ENCODE measurements around the gene RMI2.

Gene RMI2

DNA sequence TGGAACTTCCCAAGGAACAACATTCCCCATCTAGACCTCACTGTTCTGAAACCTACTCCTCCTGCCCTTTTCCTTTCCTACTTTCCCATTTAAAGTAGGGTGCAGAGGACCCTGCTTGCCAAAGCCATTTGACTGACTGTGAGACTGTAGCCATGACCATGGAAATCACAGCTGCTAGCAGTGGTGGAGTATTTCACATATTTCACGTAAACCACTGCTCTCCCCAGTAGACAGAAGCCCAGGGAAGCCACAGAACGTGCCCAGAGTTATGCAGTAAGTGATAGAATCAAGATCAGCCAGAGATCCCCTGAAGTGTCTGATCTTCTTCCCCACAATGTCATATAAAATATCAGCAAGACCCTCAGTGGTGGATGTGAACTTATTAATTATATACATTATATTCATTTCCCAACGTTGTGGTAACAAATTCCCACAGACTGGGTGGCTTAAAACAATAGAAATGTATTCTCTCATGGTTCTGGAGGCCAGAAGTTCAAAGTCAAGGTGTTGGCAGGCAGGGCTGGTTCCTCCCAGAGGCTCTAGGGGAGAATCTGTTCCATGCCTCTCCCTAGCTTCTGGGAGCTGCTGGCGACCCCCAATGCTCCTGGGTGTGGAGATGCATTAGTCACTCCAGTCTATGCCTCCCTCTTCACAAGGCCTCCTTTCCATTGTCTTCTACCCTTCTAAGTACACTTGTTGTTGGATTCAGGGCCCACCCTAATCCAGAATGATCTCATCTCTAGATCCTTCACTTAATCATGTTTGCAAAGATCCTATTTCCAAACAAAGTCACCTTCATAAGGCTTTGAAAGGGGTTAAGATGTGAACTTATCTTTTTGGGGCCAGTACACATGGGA is 43.4 kb upstream of the RMI2 start:
- H3K36me3 ChIP-seq (ENCODE audit: control insufficient read depth, insufficient read depth, low read length) = no peaks in the 10 kb centered on the region
- no peak overlapping the region for H3K4me3 ChIP-seq (ENCODE audit: insufficient read depth, low read depth, low read length)
- H3K9me3 ChIP-seq (ENCODE audit: control insufficient read depth, low read length) = no peaks in the 10 kb centered on the region
- H3K4me1 ChIP-seq (ENCODE audit: control insufficient read depth, insufficient read depth, low read length) = peaks cover 7% of the 10 kb centered on the region
- no peaks in the 10 kb centered on the region for H3K27me3 ChIP-seq (ENCODE audit: control insufficient read depth, insufficient read depth, low read length, poor library complexity, severe bottlenecking)
- 83 to 91% methylated on average over 4 of the region's 4 CpGs for WGBS, 2 experiments
- H3K27ac ChIP-seq (ENCODE audit: insufficient read depth, low read depth, low read length, poor library complexity, severe bottlenecking) = no peak overlapping the region

DNA sequence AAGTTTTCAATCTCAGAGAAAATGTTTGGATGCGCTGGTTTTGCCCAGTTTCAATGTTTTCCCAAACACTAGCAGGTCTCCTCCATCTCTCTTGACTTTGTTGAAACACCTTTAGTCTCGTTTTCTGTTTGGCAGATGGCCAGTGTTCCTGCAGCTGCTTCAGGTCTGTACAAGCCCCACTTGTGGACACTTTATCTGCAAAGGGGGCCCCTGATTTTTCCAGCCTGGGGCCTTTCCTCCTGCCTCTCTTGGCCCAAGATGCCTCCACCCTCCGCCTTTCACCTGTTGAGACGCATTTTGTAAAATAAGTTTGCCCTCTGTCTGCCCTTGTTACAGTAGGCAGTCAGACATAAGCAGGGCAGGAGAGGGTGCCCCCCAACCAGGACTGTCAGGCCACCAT is 42.3 kb upstream of the RMI2 start:
- WGBS, 2 experiments = 91 to 93% methylated on average over 4 of the region's 4 CpGs
- Histone ChIP-seq H3K4me3 (ENCODE audit: insufficient read depth, low read depth, low read length) (no peak overlapping the region), H3K36me3 (ENCODE audit: control insufficient read depth, insufficient read depth, low read length) (no peaks in the 10 kb centered on the region)

DNA sequence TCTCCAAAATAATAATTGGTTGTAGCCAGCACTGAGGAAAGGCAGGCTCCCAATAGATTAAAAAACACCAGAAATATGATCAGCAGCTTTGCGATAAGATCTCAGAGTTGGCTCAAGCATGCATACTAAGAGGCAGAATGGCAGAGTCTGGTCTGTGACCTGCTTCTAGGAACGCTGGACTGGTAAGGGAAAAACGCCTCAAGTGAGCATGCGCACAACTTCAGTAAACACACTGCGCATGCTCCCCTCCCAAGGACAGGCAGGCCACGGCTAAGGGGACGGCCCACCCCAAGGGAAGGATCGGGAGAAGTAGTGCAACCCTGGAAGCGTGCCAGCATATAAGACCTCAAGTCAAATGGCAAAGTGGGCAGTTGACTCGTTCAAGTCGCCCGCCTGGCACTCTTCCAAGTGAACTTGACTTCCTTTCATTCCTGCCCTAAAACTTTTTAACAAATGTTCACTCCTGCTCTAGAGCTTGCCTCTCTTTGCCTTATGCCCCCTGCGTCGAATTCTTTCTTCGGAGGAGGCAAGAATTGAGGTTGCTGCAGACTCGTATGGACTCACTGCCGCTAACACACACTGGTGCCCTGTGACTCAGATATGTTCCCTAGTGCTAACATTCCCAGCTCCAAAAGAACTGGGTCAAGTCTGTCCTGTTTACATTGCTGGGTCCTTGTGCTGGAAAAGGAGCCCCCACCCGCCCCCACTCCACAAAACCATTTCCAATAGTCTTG is 41.7 kb upstream of the RMI2 start:
- Histone ChIP-seq H3K27me3 (ENCODE audit: control insufficient read depth, insufficient read depth, low read length, poor library complexity, severe bottlenecking) (no peaks in the 10 kb centered on the region), H3K36me3 (ENCODE audit: control insufficient read depth, insufficient read depth, low read length) (no peaks in the 10 kb centered on the region), H3K4me3 (ENCODE audit: insufficient read depth, low read depth, low read length) (no peak overlapping the region), H3K9me3 (ENCODE audit: control insufficient read depth, low read length) (no peaks in the 10 kb centered on the region), H3K27ac (ENCODE audit: insufficient read depth, low read depth, low read length, poor library complexity, severe bottlenecking) (no peak overlapping the region), H3K4me1 (ENCODE audit: control insufficient read depth, insufficient read depth, low read length) (no peaks in the 10 kb centered on the region)
- WGBS, 2 experiments = 92 to 93% methylated on average over 18 of the region's 18 CpGs

More for the DNA sequence above, 42.3 kb upstream of the RMI2 start:
- Histone ChIP-seq H3K27me3 (ENCODE audit: control insufficient read depth, insufficient read depth, low read length, poor library complexity, severe bottlenecking) (no peaks in the 10 kb centered on the region), H3K4me1 (ENCODE audit: control insufficient read depth, insufficient read depth, low read length) (no peaks in the 10 kb centered on the region), H3K27ac (ENCODE audit: insufficient read depth, low read depth, low read length, poor library complexity, severe bottlenecking) (no peak overlapping the region), H3K9me3 (ENCODE audit: control insufficient read depth, low read length) (no peaks in the 10 kb centered on the region)

- no peak overlapping the region for H3K4me3 ChIP-seq (ENCODE audit: insufficient read depth, low read depth, low read length)
- H3K36me3 ChIP-seq (ENCODE audit: control insufficient read depth, insufficient read depth, low read length) = no peaks in the 10 kb centered on the region
- no peaks in the 10 kb centered on the region for H3K4me1 ChIP-seq (ENCODE audit: control insufficient read depth, insufficient read depth, low read length)
- no peaks in the 10 kb centered on the region for H3K27me3 ChIP-seq (ENCODE audit: control insufficient read depth, insufficient read depth, low read length, poor library complexity, severe bottlenecking)
- 80 to 85% methylated on average over 8 of the region's 8 CpGs for WGBS, 2 experiments
- H3K27ac ChIP-seq (ENCODE audit: insufficient read depth, low read depth, low read length, poor library complexity, severe bottlenecking) = no peak overlapping the region
- no peaks in the 10 kb centered on the region for H3K9me3 ChIP-seq (ENCODE audit: control insufficient read depth, low read length)
Observed at GRCh38 chr16:11306381-11306780, 38.9 kb upstream of the RMI2 start.

DNA sequence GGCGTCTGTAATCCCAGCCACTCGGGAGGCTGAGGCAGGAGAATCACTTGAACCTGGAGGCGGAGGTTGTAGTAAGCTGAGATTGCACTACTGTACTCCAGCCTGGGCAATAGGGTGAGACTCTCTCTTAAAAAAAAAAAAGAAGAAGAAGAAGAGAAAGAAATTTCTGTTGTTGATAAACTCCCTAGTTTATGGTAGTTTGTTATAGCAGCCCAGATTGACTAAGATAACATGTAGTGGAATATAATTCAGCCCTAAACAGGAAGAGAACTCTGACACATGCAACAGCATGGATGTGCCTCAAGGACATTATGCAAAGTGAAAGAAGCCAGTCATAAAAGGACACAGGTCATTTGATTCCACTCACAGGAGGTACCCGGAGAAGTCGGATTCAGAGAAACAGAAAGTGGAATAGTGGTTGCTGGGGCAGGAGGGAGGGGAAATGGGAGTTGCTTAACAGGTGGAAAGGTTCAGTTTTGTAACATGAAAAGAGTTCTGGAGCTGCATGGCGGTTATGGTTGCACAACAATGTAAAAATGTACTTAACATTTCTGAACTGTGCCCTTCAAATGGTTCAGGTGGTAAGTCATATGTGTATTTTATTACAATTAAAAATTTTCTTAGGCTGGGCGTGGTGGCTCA is 38.1 kb upstream of the RMI2 start:
- Histone ChIP-seq H3K4me3 (ENCODE audit: insufficient read depth, low read depth, low read length) (no peak overlapping the region), H3K9me3 (ENCODE audit: control insufficient read depth, low read length) (no peaks in the 10 kb centered on the region), H3K4me1 (ENCODE audit: control insufficient read depth, insufficient read depth, low read length) (no peaks in the 10 kb centered on the region), H3K27ac (ENCODE audit: insufficient read depth, low read depth, low read length, poor library complexity, severe bottlenecking) (no peak overlapping the region), H3K36me3 (ENCODE audit: control insufficient read depth, insufficient read depth, low read length) (no peaks in the 10 kb centered on the region), H3K27me3 (ENCODE audit: control insufficient read depth, insufficient read depth, low read length, poor library complexity, severe bottlenecking) (no peaks in the 10 kb centered on the region)
- WGBS, 2 experiments = 93 to 94% methylated on average over 7 of the region's 7 CpGs

- Histone ChIP-seq H3K4me3 (ENCODE audit: insufficient read depth, low read depth, low read length) (no peak overlapping the region), H3K9me3 (ENCODE audit: control insufficient read depth, low read length) (no peaks in the 10 kb centered on the region), H3K36me3 (ENCODE audit: control insufficient read depth, insufficient read depth, low read length) (no peaks in the 10 kb centered on the region), H3K27ac (ENCODE audit: insufficient read depth, low read depth, low read length, poor library complexity, severe bottlenecking) (no peak overlapping the region), H3K4me1 (ENCODE audit: control insufficient read depth, insufficient read depth, low read length) (no peaks in the 10 kb centered on the region), H3K27me3 (ENCODE audit: control insufficient read depth, insufficient read depth, low read length, poor library complexity, severe bottlenecking) (no peaks in the 10 kb centered on the region)
- 92 to 93% methylated on average over 21 of the region's 21 CpGs for WGBS, 2 experiments
Observed at GRCh38 chr16:11307639-11308492, 37.4 kb upstream of the RMI2 start.

GRCh38 chr16:11308493-11309283 is 36.6 kb upstream of the RMI2 start:
- Histone ChIP-seq H3K4me1 (ENCODE audit: control insufficient read depth, insufficient read depth, low read length) (no peaks in the 10 kb centered on the region), H3K27me3 (ENCODE audit: control insufficient read depth, insufficient read depth, low read length, poor library complexity, severe bottlenecking) (no peaks in the 10 kb centered on the region), H3K9me3 (ENCODE audit: control insufficient read depth, low read length) (no peaks in the 10 kb centered on the region), H3K4me3 (ENCODE audit: insufficient read depth, low read depth, low read length) (no peak overlapping the region), H3K36me3 (ENCODE audit: control insufficient read depth, insufficient read depth, low read length) (no peaks in the 10 kb centered on the region), H3K27ac (ENCODE audit: insufficient read depth, low read depth, low read length, poor library complexity, severe bottlenecking) (no peak overlapping the region)
- 80% methylated on average over 15 of the region's 15 CpGs for WGBS, 2 experiments

DNA sequence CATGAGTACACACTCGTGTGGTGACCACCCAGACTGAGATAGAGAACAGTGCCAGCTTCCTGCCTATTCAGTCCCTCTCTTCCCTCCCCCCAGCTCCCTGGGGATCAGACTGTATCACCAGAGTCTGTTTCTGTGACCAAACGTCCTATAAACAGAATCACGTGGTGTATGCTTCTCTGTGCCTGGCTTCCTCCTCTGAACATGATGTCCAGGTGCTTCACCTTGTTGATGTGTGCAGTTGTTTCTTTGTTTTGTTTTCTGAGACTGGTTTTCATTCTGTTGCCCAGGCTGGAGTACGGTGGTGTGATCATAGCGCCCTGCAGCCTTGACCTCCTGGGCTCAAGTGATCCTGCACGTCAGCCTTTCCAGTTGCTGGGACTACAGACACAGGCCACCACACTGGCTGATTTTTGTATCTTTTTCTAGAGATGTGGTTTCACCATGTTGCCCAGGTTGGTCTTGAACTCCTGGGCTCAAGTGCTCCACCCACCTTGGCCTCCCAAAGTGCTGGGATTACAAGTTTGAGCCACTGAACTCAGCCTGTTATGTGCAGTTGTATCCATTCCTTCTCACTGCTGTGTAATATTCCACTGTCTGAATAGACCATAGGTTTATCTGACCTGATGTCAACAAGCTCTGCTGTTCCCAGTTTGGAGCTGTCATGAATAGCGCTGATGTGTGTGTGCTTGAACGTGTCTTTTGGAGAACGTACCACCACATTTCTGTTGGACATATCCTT is 35.2 kb upstream of the RMI2 start:
- Histone ChIP-seq H3K4me1 (ENCODE audit: control insufficient read depth, insufficient read depth, low read length) (peaks cover under 1% of the 10 kb centered on the region), H3K4me3 (ENCODE audit: insufficient read depth, low read depth, low read length) (no peak overlapping the region), H3K9me3 (ENCODE audit: control insufficient read depth, low read length) (no peaks in the 10 kb centered on the region), H3K27ac (ENCODE audit: insufficient read depth, low read depth, low read length, poor library complexity, severe bottlenecking) (no peak overlapping the region), H3K36me3 (ENCODE audit: control insufficient read depth, insufficient read depth, low read length) (no peaks in the 10 kb centered on the region), H3K27me3 (ENCODE audit: control insufficient read depth, insufficient read depth, low read length, poor library complexity, severe bottlenecking) (peaks cover 2% of the 10 kb centered on the region)
- WGBS, 2 experiments = 91% methylated on average over 9 of the region's 9 CpGs

DNA sequence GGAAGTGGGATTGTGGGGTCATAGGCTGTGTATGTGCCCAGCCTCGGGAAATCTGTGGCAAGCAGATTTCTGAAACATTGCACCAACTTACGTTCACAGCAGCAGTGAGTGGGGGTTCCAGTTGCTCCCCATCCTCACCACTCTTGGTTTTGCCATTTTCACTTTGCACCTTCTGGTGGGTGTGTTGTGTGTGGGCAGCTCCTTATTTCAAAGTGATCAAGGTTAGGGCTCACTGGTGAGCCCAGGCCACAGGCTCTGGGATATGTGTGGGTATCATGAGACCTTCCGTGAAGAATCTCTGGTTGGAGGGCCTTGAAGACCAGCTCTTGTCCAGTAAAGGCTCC is 34.7 kb upstream of the RMI2 start:
- H3K4me1 ChIP-seq (ENCODE audit: control insufficient read depth, insufficient read depth, low read length) = peaks cover 3% of the 10 kb centered on the region
- no peak overlapping the region for H3K4me3 ChIP-seq (ENCODE audit: insufficient read depth, low read depth, low read length)
- no peak overlapping the region for H3K27ac ChIP-seq (ENCODE audit: insufficient read depth, low read depth, low read length, poor library complexity, severe bottlenecking)
- peaks cover 3% of the 10 kb centered on the region for H3K27me3 ChIP-seq (ENCODE audit: control insufficient read depth, insufficient read depth, low read length, poor library complexity, severe bottlenecking)
- H3K9me3 ChIP-seq (ENCODE audit: control insufficient read depth, low read length) = no peaks in the 10 kb centered on the region
- no peaks in the 10 kb centered on the region for H3K36me3 ChIP-seq (ENCODE audit: control insufficient read depth, insufficient read depth, low read length)
- 95% methylated on average over 3 of the region's 3 CpGs for WGBS, 2 experiments
